KOPT-K1 (cell line): ENCODE results near the gene CGB1.
A peak's percentile ranks its signal among the peaks of the same experiment; 100 is the strongest.

Source experiments
- H3K27ac ChIP-seq: fragments of 200-600 bp; sonication (generic); 2 replicates; pipeline ENCODE4 v1.5.1; 2016; ENCODE audit warnings: antibody characterized with exemption, mild to moderate bottlenecking, low read depth, low read length; ENCODE audit not compliant: poor library complexity, severe bottlenecking
- H3K36me3 ChIP-seq: fragments of 200-600 bp; sonication (generic); 2 replicates; pipeline ENCODE4 v1.5.1; 2017; ENCODE audit warnings: antibody characterized with exemption, mild to moderate bottlenecking, low read length, moderate library complexity; ENCODE audit not compliant: insufficient read depth
- H3K9me3 ChIP-seq: fragments of 200-600 bp; sonication (generic); 2 replicates; pipeline ENCODE4 v1.5.1; 2017; ENCODE audit warnings: antibody characterized with exemption, low read length, mild to moderate bottlenecking; ENCODE audit not compliant: insufficient read depth, poor library complexity, severe bottlenecking

CGB1 gene

DNA sequence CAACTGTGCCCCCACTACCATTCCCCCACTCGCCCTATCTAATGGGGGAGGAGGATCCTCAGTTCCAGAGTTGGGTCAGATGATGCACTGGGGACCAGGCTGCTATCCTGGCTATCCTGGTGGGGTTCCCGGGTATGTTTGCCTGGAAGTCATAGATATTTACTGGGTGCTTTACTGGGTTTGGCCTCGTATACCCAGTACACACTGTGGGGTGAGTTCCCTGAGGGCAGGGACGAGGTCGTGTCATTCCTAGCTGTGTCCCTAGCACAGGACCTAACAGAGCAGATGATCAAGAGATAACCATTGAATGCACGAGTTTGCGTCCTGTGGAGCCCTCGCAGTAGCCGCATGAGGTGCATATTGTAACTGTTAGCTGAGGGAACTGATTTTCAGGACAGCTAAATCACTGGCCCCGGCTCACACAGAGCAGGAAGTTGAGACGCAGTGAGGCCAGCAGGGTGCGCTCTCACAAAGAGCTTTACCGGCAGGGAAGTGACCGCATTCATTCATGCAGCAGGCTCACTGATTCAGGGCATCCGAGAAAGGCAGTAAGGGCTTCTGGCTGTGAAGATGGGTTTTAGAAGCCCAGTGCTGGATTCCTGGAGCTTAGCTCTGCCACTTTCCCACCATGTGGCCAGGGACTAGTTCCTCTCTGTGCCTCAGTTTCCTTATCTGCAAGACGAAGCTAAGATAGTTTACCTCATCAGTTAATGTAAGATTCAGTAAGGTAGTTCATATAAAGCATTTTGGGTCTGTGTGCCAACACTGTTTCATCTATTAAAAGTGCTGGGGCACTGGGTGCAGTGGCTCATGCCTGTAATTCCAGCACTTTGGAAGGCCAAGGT is 37.0 kb downstream of the CGB1 start:
- Histone ChIP-seq H3K27ac (no peak overlapping the region), H3K36me3 (peaks cover 46% of the 10 kb centered on the region)

DNA sequence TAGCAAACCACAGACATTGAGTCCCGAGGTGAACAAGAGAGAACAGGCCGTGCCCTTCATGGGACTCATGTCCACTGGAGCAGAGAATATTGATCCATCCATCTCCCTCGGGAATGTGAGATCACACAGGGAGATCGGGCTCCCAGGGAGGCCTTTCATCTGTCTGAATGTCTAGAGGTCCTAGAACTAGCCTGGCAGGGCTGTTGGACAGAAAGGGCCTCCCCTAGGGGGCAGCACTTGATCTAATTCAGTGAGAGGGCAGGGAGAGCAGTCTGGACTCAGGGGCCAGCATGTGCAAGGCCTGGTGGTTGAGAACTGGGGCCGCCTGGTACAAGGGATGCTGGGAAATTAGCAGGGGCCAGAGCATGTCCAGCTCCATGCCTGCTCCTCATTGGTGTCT is 38.7 kb downstream of the CGB1 start:
- Histone ChIP-seq H3K27ac (no peak overlapping the region), H3K9me3 (no peaks in the 10 kb centered on the region), H3K36me3 (peaks cover 28% of the 10 kb centered on the region)

More for the DNA sequence above, 37.0 kb downstream of the CGB1 start:
- no peaks in the 10 kb centered on the region for H3K9me3 ChIP-seq

DNA sequence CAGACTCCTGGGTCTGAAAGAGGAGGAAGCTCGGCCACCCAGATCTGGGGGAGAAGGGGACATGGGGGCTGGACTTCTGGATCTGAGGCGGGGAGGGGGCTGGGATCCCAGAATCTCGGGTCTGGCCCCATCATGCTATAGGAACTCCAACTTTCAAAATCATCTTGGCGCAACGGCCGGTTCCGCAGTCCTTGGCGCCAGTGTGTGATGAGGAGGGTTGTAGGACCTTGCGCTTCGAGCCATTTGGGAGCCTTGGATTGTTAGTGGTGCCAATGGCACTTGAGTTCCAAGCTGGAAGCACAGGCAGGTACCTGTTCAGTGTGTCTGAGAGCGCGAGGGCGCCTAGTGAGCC is 42.7 kb downstream of the CGB1 start:
- Histone ChIP-seq H3K9me3 (no peaks in the 10 kb centered on the region), H3K36me3 (peaks cover 12% of the 10 kb centered on the region; the same call in 1 of the 2 replicates), H3K27ac (peak overlapping the region; percentile 89)

DNA sequence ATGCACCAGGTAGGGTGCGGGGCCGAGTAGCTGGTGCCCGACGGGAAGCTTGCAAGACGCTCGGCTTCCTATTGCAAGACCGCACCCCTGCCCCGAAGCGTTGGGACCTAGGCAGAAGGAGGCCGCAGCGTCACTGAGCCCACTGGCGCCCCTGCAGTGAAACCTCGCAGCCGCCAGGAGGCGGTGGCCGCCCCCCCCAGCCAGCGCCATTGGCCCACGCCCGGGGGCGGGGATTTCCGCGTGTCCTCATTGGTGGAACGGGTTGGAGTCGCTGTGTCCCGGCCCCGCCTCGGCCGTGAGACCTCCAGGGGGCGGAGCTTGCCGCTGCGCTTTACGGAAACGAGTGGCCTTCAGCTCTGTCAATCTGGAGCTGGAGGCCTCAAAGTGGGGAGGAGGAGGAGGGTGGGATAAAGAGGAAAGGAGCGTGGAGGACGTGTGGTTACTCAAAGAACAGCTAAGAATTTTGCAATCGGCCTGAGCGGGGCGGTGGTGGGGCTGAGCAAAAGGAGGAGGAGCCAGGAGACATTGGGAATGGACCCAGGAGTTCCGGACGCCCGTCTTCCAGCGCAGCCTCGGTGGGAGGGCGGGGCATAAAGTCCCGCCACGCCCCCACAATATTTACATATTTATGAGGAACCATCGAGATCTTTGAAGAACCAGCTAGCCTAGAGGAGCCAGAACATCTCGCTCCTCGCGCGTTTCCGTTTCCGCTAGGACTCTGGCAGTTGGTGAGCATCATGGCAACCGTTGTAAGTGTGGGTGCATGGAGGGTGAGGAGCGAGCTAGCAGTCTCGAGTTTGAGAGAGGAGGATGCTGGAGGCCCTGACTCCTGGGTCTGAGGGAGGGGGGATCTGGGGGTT is 43.3 kb downstream of the CGB1 start, which contains the start of the genes GYS1 and RUVBL2:
Gene GYS1 (minus strand): TSS at position 135 of the 860 bp plus-strand sequence. CDS start 197 bp downstream, outside the sequence.
Gene RUVBL2 (plus strand): TSS at position 713 of the 860 bp plus-strand sequence. CDS start 25 bp downstream, at position 738.
- Histone ChIP-seq H3K36me3 (peaks cover 15% of the 10 kb centered on the region; the same call in 1 of the 2 replicates), H3K9me3 (no peaks in the 10 kb centered on the region), H3K27ac (peak within 1 kb of the TSS; percentile 89)

DNA sequence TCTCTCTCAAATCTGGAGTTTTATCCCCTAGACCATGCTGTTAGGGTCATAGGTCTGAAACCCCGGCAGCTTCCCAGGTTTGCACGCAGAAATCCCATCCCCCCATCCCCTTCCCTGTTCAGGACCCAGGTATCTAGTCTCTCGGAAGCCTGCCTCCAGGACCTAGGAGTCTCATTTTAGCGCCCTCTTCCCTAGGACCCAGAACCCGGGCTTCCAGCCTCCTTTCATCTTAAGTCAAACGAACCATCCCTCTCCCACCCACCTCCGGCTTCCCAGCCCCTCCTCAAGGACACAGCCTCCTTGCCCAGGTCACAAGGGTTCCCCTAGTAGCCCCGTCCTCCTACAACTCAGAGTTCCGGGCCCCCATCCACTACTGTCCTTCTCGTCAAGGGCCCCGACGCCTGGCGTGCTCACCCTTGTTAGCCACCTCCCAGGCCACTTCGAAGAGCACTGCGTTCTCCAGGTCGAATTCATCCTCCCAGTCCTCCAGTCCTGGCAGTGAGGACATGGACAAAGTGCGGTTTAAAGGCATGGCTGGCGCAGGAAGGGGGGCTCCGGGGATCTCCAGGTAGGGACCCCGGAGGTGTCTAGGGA is 44.0 kb downstream of the CGB1 start:
- Histone ChIP-seq H3K36me3 (peaks cover 21% of the 10 kb centered on the region; the same call in 1 of the 2 replicates), H3K27ac (peak overlapping the region; percentile 89), H3K9me3 (no peaks in the 10 kb centered on the region)

DNA sequence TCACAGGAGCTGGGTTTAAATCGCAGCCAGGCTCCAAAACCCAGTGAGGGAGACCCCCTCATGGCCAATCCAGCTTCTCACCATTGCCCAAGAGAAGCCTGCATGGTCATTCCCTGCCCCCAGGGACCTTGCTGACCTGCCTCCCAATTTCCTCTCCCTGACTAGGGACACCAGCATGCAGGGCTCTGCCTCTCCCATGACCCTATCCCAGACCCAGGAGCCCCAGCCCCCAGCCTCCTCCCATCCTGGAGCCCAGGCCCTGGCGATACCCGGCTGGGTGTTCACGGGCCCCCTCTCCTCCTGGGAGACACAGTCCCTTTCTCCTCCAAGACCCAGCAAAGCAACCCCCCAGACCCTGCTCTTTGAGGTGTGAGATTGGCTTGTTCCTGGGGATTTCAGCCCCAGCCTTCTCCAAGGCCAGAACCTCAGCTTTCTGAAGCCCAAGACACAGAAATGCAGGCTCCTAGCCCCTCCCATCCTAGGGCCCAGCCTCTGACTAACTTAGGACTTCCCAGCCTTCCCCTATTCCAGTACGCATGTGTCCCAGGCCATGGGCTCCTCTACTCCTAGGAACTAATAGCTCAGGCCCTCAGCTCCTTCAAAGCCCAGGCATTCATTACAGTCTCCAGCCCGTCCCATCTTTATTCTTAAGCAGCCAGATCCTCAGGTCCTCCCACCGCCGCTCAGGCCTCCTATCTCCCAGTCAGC is 44.7 kb downstream of the CGB1 start:
- Histone ChIP-seq H3K27ac (peak overlapping the region; percentile 89), H3K9me3 (no peaks in the 10 kb centered on the region), H3K36me3 (peaks cover 21% of the 10 kb centered on the region; the same call in 1 of the 2 replicates)

DNA sequence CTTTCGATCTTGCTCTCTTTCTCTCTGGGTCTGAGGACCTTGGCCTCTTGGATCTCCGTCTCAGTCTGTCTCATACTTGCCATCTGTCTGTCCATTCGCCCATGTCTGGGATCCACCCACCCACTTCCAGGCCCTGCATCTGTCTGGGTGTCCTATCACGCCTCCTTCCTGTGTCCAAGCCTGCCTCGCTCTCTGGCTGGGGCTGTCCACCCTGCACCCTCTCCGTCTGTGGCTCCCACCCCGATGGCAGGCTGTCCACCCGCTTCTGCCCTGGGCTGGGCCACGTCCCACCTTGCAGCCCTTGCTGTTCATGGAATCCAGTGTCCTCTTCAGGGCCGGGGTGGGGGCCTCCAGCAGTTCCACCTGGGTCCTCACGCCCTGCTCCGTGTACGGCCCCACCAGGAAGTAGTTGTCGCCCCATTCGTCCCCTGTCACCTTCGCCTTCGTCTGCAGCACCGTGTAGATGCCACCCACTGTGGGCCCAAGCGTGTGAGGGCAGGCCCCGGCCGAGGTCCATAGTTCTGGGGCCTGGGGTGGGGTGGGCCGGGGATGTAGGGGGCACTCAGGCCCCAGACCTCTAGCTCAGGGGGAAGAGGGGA is 45.6 kb downstream of the CGB1 start:
- H3K36me3 ChIP-seq, result peaks cover 21% of the 10 kb centered on the region; the same call in 1 of the 2 replicates
- no peak overlapping the region for H3K27ac ChIP-seq

DNA sequence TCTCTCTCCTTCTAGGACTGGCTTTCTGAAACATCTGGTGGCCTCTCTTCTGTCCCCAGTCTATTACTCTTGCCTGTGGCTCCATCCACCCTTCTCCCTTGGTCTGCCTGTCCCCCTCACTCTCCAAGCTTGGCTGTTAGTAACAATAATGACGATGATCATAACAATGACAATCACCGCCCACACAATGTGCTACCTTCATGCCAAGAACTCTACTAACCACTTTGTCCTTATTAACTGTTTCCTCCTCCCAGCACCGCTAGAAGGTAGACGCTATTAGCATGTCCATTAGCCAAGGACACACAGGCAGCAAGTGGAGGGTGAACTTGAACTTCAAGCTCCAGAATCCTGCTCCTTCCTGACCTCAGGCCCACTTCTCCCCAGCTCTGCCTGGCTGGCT is 46.3 kb downstream of the CGB1 start:
- Histone ChIP-seq H3K36me3 (peaks cover 28% of the 10 kb centered on the region; the same call in 1 of the 2 replicates), H3K9me3 (no peaks in the 10 kb centered on the region), H3K27ac (no peak overlapping the region)

More for the DNA sequence above, 45.6 kb downstream of the CGB1 start:
- no peaks in the 10 kb centered on the region for H3K9me3 ChIP-seq

DNA sequence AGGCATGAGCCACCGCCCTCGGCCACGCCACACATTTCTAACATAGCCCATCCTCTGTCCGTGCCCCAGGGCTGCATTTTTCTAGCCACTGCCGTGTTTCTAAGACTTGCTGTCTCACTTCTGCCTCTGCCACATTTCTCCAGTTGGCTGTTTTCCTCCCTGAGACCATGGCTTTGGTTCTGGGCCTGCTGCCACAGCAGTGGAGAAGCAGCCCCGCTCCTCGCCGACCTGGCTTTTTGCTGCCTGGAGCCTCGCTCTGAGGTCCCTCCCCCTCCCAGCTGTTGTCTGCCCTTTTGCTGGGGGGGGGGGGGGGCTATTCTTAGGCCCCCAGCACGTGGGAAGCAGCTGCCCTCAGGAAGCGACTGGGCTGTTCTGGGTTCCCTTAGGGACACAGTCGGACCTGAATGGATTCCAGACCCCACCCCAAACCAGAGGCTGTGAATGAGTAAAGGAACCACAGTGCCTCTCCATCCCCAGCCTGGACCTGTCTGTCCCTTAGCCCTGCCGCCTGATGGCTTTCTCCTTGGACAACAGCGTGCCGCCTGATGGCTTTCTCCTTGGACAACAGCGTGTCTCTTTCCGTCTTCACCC is 46.9 kb downstream of the CGB1 start:
- Histone ChIP-seq H3K9me3 (no peaks in the 10 kb centered on the region), H3K27ac (no peak overlapping the region), H3K36me3 (peaks cover 34% of the 10 kb centered on the region; the same call in 1 of the 2 replicates)

DNA sequence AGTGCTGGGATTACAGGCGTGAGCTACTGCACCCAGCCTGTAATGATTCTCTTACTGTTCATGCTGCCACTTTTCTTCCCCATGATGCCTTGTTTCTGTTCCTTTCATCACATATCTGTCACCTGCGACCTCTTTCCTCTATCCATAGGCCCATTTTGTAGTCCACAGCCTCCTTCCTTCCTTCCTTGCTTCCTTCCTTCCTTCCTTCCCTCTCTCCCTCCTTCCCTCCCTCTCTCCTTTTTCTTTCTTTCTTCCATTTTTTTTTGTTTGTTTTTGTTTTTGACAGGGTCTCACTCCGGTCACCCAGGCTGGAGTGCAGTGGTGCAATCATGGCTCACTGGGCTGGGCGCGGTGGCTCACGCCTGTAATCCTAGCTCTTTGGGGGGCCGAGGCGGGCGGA is 47.8 kb downstream of the CGB1 start:
- peaks cover 40% of the 10 kb centered on the region for H3K36me3 ChIP-seq
- H3K27ac ChIP-seq, result no peak overlapping the region
- no peaks in the 10 kb centered on the region for H3K9me3 ChIP-seq

DNA sequence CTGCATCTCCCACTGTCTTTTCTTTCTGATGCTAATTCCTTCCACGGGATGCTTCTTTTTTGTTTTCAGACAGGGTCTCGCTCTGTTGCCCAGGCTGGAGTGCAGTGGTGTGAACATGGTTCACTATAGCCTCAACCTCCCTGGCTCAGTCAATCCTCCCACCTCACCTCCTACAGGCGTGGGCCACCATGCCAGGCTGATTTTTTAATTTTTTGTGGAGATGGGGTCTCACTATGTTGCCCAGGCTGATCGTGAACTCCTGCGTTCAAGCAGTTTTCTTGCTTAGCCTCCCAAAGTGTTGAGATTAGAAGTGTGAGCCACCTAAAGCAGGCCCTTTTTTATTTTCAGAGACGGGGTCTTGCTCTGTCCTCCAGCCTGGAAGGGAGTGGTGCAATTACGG is 48.4 kb downstream of the CGB1 start:
- H3K27ac ChIP-seq, result no peak overlapping the region

DNA sequence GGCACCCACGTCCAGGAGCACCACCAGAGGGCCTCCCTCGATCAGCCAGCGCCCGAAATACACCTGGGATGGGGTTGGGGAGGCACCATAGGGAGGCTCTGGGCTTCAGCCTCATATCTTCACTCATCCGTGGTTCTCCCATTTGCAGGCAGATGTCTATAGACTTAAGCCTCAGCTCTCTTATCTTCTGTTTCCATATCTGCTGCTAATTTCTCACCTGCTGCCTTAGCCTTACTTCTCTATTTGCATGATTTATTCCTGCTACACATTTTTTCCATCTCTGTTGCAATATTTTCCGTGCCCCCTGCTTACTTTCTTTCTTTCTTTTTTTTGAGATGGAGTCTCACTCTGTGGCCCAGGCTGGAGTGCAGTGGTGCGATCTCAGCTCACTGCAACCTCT is 49.4 kb downstream of the CGB1 start:
- Histone ChIP-seq H3K27ac (no peak overlapping the region), H3K9me3 (no peaks in the 10 kb centered on the region), H3K36me3 (peaks cover 53% of the 10 kb centered on the region)

More for the DNA sequence above, 48.4 kb downstream of the CGB1 start:
- no peaks in the 10 kb centered on the region for H3K9me3 ChIP-seq
- H3K36me3 ChIP-seq, result peaks cover 44% of the 10 kb centered on the region

DNA sequence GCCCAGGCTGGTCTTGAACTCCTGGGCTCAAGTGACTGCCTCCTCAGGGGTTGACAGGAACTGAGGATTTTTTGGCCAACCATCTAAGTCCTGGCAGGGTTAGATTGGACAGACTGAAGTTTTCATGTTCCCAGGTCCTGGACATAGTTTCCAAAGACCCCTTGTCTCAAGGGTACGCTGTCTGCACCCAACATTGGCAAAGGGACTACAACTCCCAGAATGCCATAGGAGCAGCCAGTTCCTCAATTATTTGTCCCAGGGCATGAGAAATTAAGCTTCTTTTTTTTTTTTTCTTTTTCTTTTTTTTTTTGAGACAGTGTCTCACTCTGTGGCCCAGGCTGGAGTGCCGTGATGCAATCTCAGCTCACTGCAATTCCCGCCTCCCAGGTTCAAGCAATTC is 50.5 kb downstream of the CGB1 start:
- H3K36me3 ChIP-seq, result peaks cover 62% of the 10 kb centered on the region
- H3K9me3 ChIP-seq, result no peaks in the 10 kb centered on the region
- no peak overlapping the region for H3K27ac ChIP-seq

DNA sequence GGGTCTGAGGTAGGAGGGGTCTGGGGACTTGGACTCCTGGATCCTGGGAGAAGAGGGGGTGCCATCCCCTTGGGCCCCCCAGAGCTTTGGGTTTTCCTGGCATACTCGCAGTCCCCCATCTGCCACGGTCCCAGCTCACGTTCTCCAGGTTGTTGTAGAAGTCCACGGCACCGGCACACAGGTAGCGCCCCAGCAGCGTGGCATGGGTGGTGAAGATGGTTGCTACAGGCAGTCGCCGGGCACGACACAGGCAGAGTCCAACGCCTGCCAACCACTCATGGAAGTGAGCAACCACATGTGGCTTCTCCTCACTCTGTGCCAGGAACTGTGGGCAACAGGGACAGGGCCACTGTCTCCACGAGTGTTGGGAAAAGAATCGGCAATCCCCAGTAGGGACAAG is 51.0 kb downstream of the CGB1 start:
- Histone ChIP-seq H3K36me3 (peaks cover 59% of the 10 kb centered on the region), H3K27ac (no peak overlapping the region)

More for the DNA sequence above, 51.0 kb downstream of the CGB1 start:
- H3K9me3 ChIP-seq, result no peaks in the 10 kb centered on the region
